K562 (cell line): Measurements from ENCODE around the gene GNG7. TPM values are rescaled to one million over a fixed set of nuclear protein-coding genes. Genes with fewer than 3 reads are reported as not detected.

Source experiments
- ATF2 ChIP-seq: sonication (generic); formaldehyde crosslinking; IDR thresholded peaks from 2 replicates; pipeline ENCODE4 v1.8.1; 2022; ENCODE audit warnings: missing genetic modification reagents
- C11orf30 ChIP-seq: fragments of 450-650 bp; IDR thresholded peaks from 2 replicates; pipeline ENCODE4 v1.6.1; 2016; ENCODE audit warnings: low read depth, mild to moderate bottlenecking
- DPF2 ChIP-seq: fragments of 450-650 bp; IDR thresholded peaks from 2 replicates; pipeline ENCODE4 v1.6.1; 2016
- ETV1 ChIP-seq: fragments of 450-650 bp; conservative IDR thresholded peaks from 2 replicates; pipeline ENCODE4 v1.6.1; 2016; ENCODE audit warnings: missing genetic modification characterization, control low read depth, low read depth, missing compliant biosample characterization
- HDAC6 ChIP-seq: IDR thresholded peaks from 2 replicates; pipeline ENCODE4 v1.6.1; 2012; ENCODE audit warnings: low read depth, mild to moderate bottlenecking, control low read depth, inconsistent platforms, low read length, moderate library complexity
- MAFG ChIP-seq: fragments of 450-650 bp; conservative IDR thresholded peaks from 2 replicates; pipeline ENCODE4 v1.6.1; 2016; ENCODE audit warnings: missing genetic modification characterization, missing compliant biosample characterization
- MYC ChIP-seq, 2 experiments: fragments of 250-450 bp in 1 of 2; sonication (Bioruptor Pico) in 1 of 2; IDR thresholded peaks; 2 replicates each; pipeline versions ENCODE4 v1.5.1 to v1.6.1; 2012 to 2021; ENCODE audit warnings: low read depth in 2 of 2, borderline replicate concordance in 1 of 2, improper control_type of control experiment in 1 of 2, low read length in 1 of 2, mild to moderate bottlenecking in 1 of 2, moderate library complexity in 1 of 2
- NRF1 ChIP-seq, 2 experiments: fragments of 450-650 bp; IDR thresholded peaks in 1 of 2; conservative IDR thresholded peaks in 1 of 2; 2 replicates each; pipeline ENCODE4 v1.6.1; 2014; ENCODE audit warnings: mild to moderate bottlenecking in 2 of 2
- POLR2G ChIP-seq: fragments of 200-400 bp; formaldehyde crosslinking; IDR thresholded peaks from 2 replicates; pipeline ENCODE4 v1.6.1; 2017; ENCODE audit warnings: low read depth, mild to moderate bottlenecking, antibody characterized with exemption, low read length, moderate library complexity
- SMAD2 ChIP-seq: fragments of 150-350 bp; IDR thresholded peaks from 2 replicates; pipeline ENCODE4 v1.6.1; 2014; ENCODE audit warnings: low read depth, mild to moderate bottlenecking, low read length
- SMARCA4 ChIP-seq: fragments of 450-650 bp; IDR thresholded peaks from 2 replicates; pipeline ENCODE4 v1.6.1; 2016
- SMARCC2 ChIP-seq: fragments of 450-650 bp; IDR thresholded peaks from 2 replicates; pipeline ENCODE4 v1.6.1; 2017; ENCODE audit warnings: antibody characterized with exemption, moderate library complexity, mild to moderate bottlenecking, low read depth
- SMARCE1 ChIP-seq: fragments of 450-650 bp; IDR thresholded peaks from 2 replicates; pipeline ENCODE4 v1.7.1; 2016; ENCODE audit warnings: mild to moderate bottlenecking
- TCF3 ChIP-seq: sonication (generic); formaldehyde crosslinking; IDR thresholded peaks from 2 replicates; pipeline ENCODE4 v1.4.0; 2020; ENCODE audit warnings: mild to moderate bottlenecking, missing genetic modification reagents
- TEAD1 ChIP-seq, 2 experiments: fragments of 450-650 bp in 1 of 2; sonication (generic) in 1 of 2; formaldehyde crosslinking; IDR thresholded peaks; 2 replicates each; pipeline versions ENCODE4 v1.4.0 to v1.8.0; 2020 to 2022; ENCODE audit warnings: mild to moderate bottlenecking in 2 of 2, missing genetic modification reagents in 1 of 2
- ZBED1 ChIP-seq: IDR thresholded peaks from 2 replicates; pipeline ENCODE4 v1.6.1; 2014
- ZNF592 ChIP-seq: fragments of 450-650 bp; IDR thresholded peaks from 2 replicates; pipeline ENCODE4 v1.6.1; 2017; ENCODE audit warnings: antibody characterized with exemption, mild to moderate bottlenecking
- polyA plus RNA-seq, 8 experiments: library from polyadenylated mRNA; depleted of rRNA in 4 of 8; stranded (reverse) in 5 of 8; unstranded in 3 of 8; fragments of >200 nt; fragmentation: Nextera tagmentation in 2 of 8; fragmentation: Illumina TruSeq in 1 of 8; extraction: Ambion mirVana in 2 of 8; extraction: Trizol in 1 of 8; gene quantifications; 2 replicates each; pipeline versions ENCODE4 v1.2.1 to v1.2.3, GENCODE V29; 2011 to 2014; ENCODE audit warnings: inconsistent platforms in 1 of 8, missing spikeins in 1 of 8
- total RNA-seq, 7 experiments: library from RNA; depleted of rRNA in 6 of 7; stranded (reverse); fragments of >200 nt in 6 of 7; fragmentation: Illumina TruSeq in 2 of 7; extraction: Trizol in 2 of 7; gene quantifications; 2 replicates each; pipeline versions ENCODE4 v1.2.1 to v1.2.3, GENCODE V29; 2011 to 2021; ENCODE audit warnings: low replicate concordance in 1 of 7
- TF ChIP-seq, protein P1 (sequence below): fragments of 450-650 bp; conservative IDR thresholded peaks from 2 replicates; pipeline ENCODE4 v1.6.1; 2016; ENCODE audit warnings: missing genetic modification characterization, low read depth, mild to moderate bottlenecking, control low read depth, missing compliant biosample characterization
- TF ChIP-seq, protein P2 (sequence below), 2 experiments: fragments of 200-800 bp in 1 of 2; sonication (Bioruptor generic) in 1 of 2; sonication (generic) in 1 of 2; formaldehyde crosslinking in 1 of 2; IDR thresholded peaks in 1 of 2; conservative IDR thresholded peaks in 1 of 2; 2 replicates each; pipeline versions ENCODE4 v1.5.0 to v1.6.1; 2016 to 2020; ENCODE audit warnings: missing compliant biosample characterization in 1 of 2, missing genetic modification characterization in 1 of 2, missing genetic modification reagents in 1 of 2

Gene GNG7
- total and polyA plus RNA-seq, 9 of the 15 experiments (the other 6 are each of a cell fraction or from before 2014, with no cell fraction given) = 0.01 to 0.20 (median 0.06) TPM; not detected in 1

- TF ChIP-seq POLR2G = no peak
- peak; percentile 50; the same call in 1 of the 2 replicates for TF ChIP-seq TCF3 (CRISPR knock-in tag)
- TF ChIP-seq ETV1 = peak; percentile 87
- TF ChIP-seq SMAD2 = no peak
- peak; percentile 56 for TF ChIP-seq MAFG (tag)
- TF ChIP-seq ZNF592 = 0 out of 2 replicates have a peak, but pooled peaks have one; percentile 51
- peak; percentile 20 to 36; a peak in 3 of 4 replicates for TF ChIP-seq NRF1 (conservative IDR thresholded peaks at IDR 0.05 in 1 of 2, IDR thresholded peaks at IDR 0.05 in 1 of 2)
- TF ChIP-seq DPF2 = peak; percentile 72
- peak; percentile 81; the same call in 1 of the 2 replicates for TF ChIP-seq SMARCE1
- TF ChIP-seq, protein P1, sequence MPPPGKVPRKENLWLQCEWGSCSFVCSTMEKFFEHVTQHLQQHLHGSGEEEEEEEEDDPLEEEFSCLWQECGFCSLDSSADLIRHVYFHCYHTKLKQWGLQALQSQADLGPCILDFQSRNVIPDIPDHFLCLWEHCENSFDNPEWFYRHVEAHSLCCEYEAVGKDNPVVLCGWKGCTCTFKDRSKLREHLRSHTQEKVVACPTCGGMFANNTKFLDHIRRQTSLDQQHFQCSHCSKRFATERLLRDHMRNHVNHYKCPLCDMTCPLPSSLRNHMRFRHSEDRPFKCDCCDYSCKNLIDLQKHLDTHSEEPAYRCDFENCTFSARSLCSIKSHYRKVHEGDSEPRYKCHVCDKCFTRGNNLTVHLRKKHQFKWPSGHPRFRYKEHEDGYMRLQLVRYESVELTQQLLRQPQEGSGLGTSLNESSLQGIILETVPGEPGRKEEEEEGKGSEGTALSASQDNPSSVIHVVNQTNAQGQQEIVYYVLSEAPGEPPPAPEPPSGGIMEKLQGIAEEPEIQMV (tag) = no peak
- TF ChIP-seq, protein P2, sequence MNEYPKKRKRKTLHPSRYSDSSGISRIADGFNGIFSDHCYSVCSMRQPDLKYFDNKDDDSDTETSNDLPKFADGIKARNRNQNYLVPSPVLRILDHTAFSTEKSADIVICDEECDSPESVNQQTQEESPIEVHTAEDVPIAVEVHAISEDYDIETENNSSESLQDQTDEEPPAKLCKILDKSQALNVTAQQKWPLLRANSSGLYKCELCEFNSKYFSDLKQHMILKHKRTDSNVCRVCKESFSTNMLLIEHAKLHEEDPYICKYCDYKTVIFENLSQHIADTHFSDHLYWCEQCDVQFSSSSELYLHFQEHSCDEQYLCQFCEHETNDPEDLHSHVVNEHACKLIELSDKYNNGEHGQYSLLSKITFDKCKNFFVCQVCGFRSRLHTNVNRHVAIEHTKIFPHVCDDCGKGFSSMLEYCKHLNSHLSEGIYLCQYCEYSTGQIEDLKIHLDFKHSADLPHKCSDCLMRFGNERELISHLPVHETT (CRISPR knock-in tag; conservative IDR thresholded peaks at IDR 0.05 in 1 of 2, IDR thresholded peaks at IDR 0.05 in 1 of 2) = peak in 1 of 2 experiments; percentile 33; a peak in 1 of 4 replicates
- TF ChIP-seq C11orf30 = peak; percentile 63
- TF ChIP-seq TEAD1 (CRISPR knock-in tag; IDR thresholded peaks at IDR 0.05) = 0 out of 4 replicates have a peak, but pooled peaks of 1 of the 2 experiments have one; percentile 32
- no peak for TF ChIP-seq ZBED1
- peak; percentile 75; the same call in 1 of the 2 replicates for TF ChIP-seq ATF2 (CRISPR knock-in tag)
- peak; percentile 89 for TF ChIP-seq SMARCA4
- peak; percentile 37 for TF ChIP-seq MYC (IDR thresholded peaks at IDR 0.05; ENCODE audit: low read depth, low read length)
- TF ChIP-seq MYC (CRISPR knock-in tag; IDR thresholded peaks at IDR 0.05; ENCODE audit: borderline replicate concordance, low read depth) = no peak
- no peak for TF ChIP-seq HDAC6
- peak; percentile 44; the same call in 1 of the 2 replicates for TF ChIP-seq SMARCC2
Observed at GRCh38 chr19:2529473-2529918, 173.0 kb downstream of the GNG7 start (continued).
